T-cell (primary cell): ENCODE measurements around the gene KCNMB1. TPM values are rescaled to one million over a fixed set of nuclear protein-coding genes. Genes with fewer than 3 reads are reported as not detected.

Experiments used
- ATAC-seq, 4 experiments: fragments of 200-7000 bp in 3 of 4; fragments of 150-1000 bp in 1 of 4; cut with Tn5 transposase; replicated peaks in 1 of 4; 1 replicate in 3 of 4; 2 replicates in 1 of 4; pipeline ENCODE4 v1.10.0; 2021; ENCODE audit warnings: moderate library complexity in 3 of 4, mild to moderate bottlenecking in 2 of 4, moderate number of reproducible peaks in 1 of 4
- CTCF ChIA-PET, 2 donors: fragments of 300-600 bp; sonication (Branson Sonifier 250); formaldehyde crosslinking; loops; one replicate each; lab custom pipeline; 2022; ENCODE audit warnings: antibody characterized with exemption in 2 of 2; lab: Charles Lee
- POLR2A ChIA-PET, 2 donors: fragments of 300-600 bp; sonication (Branson Sonifier 250); formaldehyde crosslinking; loops; one replicate each; lab custom pipeline; 2022; ENCODE audit warnings: antibody characterized with exemption in 2 of 2; lab: Charles Lee
- DNase-seq, 35 experiments: peaks; one replicate each; pipeline versions ENCODE4 v3.0.0 to v3.0.0-alpha.2; 2013 to 2023
- H3K27ac ChIP-seq: one replicate; pipeline ENCODE4 v1.5.1; 2013; ENCODE audit warnings: low read length
- H3K27me3 ChIP-seq, 2 experiments: replicated peaks in 1 of 2; 1 replicate in 1 of 2; 2 replicates in 1 of 2; pipeline versions ENCODE4 v1.6.1 to v1.7.0; 2013; ENCODE audit warnings: low read length in 1 of 2, mixed read lengths in 1 of 2; ENCODE audit not compliant: control insufficient read depth in 2 of 2, insufficient read depth in 2 of 2; ENCODE audit errors: extremely low read depth in 1 of 2
- H3K36me3 ChIP-seq, 2 donors: 1 replicate in 1 of 2; 2 replicates in 1 of 2; pipeline versions ENCODE4 v1.6.1 to v1.7.0; 2013; ENCODE audit warnings: low read length in 1 of 2; ENCODE audit not compliant: control insufficient read depth in 2 of 2, insufficient read depth in 1 of 2; ENCODE audit errors: extremely low read depth in 1 of 2
- H3K4me1 ChIP-seq, 2 experiments: 1 replicate in 1 of 2; 2 replicates in 1 of 2; pipeline versions ENCODE4 v1.6.1 to v1.7.0; 2013; ENCODE audit warnings: low read length in 2 of 2, mixed read lengths in 1 of 2; ENCODE audit not compliant: insufficient read depth in 2 of 2, control insufficient read depth in 1 of 2; ENCODE audit errors: extremely low read depth in 1 of 2
- H3K4me3 ChIP-seq, 2 donors: 1 replicate in 1 of 2; 2 replicates in 1 of 2; pipeline versions ENCODE4 v1.5.1 to v1.7.0; 2013; ENCODE audit warnings: mild to moderate bottlenecking in 2 of 2, low read length in 1 of 2, moderate library complexity in 1 of 2; ENCODE audit not compliant: control insufficient read depth in 1 of 2; ENCODE audit errors: extremely low read depth in 1 of 2
- H3K9me3 ChIP-seq: 2 replicates; pipeline ENCODE4 v1.7.0; 2013
- H3K27ac Mint-ChIP-seq, 2 donors: one replicate each; pipeline ENCODE4 v1.8.0; 2020 to 2021; ENCODE audit warnings: mild to moderate bottlenecking in 2 of 2, mixed read lengths in 2 of 2
- H3K27me3 Mint-ChIP-seq, 2 donors: one replicate each; pipeline ENCODE4 v1.8.0; 2021 to 2022; ENCODE audit warnings: mixed read lengths in 2 of 2
- H3K36me3 Mint-ChIP-seq: one replicate; pipeline ENCODE4 v1.8.0; 2021; ENCODE audit warnings: mixed read lengths
- H3K4me1 Mint-ChIP-seq, 3 donors: one replicate each; pipeline ENCODE4 v1.8.0; 2020 to 2022; ENCODE audit warnings: mixed read lengths in 3 of 3, mild to moderate bottlenecking in 1 of 3
- H3K4me3 Mint-ChIP-seq, 3 donors: one replicate each; pipeline ENCODE4 v1.8.0; 2020 to 2022; ENCODE audit warnings: mild to moderate bottlenecking in 3 of 3, mixed read lengths in 3 of 3, moderate library complexity in 3 of 3
- H3K9me3 Mint-ChIP-seq, 3 donors: one replicate each; pipeline ENCODE4 v1.8.0; 2020 to 2022; ENCODE audit warnings: mixed read lengths in 3 of 3
- WGBS: methylation state at CpG from one replicate; pipeline ENCODE4 v1.1.5; 2013; ENCODE audit warnings: missing lambda C conversion rate; ENCODE audit not compliant: insufficient coverage; 5-methylcytosine and 5-hydroxymethylcytosine counted together
- total RNA-seq, 35 experiments: library from RNA in 6 of 35; stranded (reverse) in 6 of 35; fragments of 120-200 nt in 1 of 35; gene quantifications; one replicate each; pipeline versions ENCODE4 v1.2.1 to v1.2.4 and lab custom pipeline; 2013 to 2026

The KCNMB1 gene
- total RNA-seq, 5 donors from 2014 or later (not counting 1 experiment from before 2014, with no cell fraction given), result not detected

- Histone ChIP-seq H3K4me1 (peaks cover 13 to 18% of the 10 kb centered on the region in 2 experiments), H3K27ac (no peak overlapping the region), H3K4me3 (no peak overlapping the region), H3K9me3 (no peaks in the 10 kb centered on the region), H3K36me3 (no peaks in the 10 kb centered on the region), H3K27me3 (peaks cover 0 to 8% of the 10 kb centered on the region in 2 experiments)
- POLR2A ChIA-PET, result interaction anchor here in 1 of 2 donors (0.5 kb wide), 1 partner anchor 108 kb away, joined by 4 read pairs; no protein-coding TSS in a partner anchor
- Mint-ChIP-seq H3K4me1 (peaks cover 23 to 46% (median 27%) of the 10 kb centered on the region in 3 donors), H3K4me3 (no peak overlapping the region), H3K36me3 (no peaks in the 10 kb centered on the region), H3K27me3 (peaks cover 7 to 26% of the 10 kb centered on the region in 2 donors), H3K9me3 (no peaks in the 10 kb centered on the region), H3K27ac (no peak overlapping the region)
- WGBS, result 64% methylated on average over 2 of the region's 5 CpGs
- CTCF ChIA-PET, result no interaction called here
- ATAC-seq (no peak), DNase-seq (no peak)
These were observed 1.3 kb upstream of the KCNMB1 start for GRCh38 chr5:170390472-170390871.

GRCh38 chr5:170389550-170389892, 354 bp upstream of the KCNMB1 start:
- H3K4me1 Mint-ChIP-seq, result peaks cover 20 to 38% (median 23%) of the 10 kb centered on the region in 3 donors
- no peak for DNase-seq
- no peak overlapping the region for H3K4me3 Mint-ChIP-seq
- H3K27ac ChIP-seq, result no peak overlapping the region
- H3K36me3 Mint-ChIP-seq, result no peaks in the 10 kb centered on the region
- H3K27ac Mint-ChIP-seq, result no peak overlapping the region
- ATAC-seq, result no peak
- POLR2A ChIA-PET, result no interaction called here
- no peaks in the 10 kb centered on the region for H3K9me3 Mint-ChIP-seq
- H3K4me3 ChIP-seq, result no peak overlapping the region
- peaks cover 4 to 24% of the 10 kb centered on the region in 2 donors for H3K27me3 Mint-ChIP-seq
- 66% methylated on average over 3 of the region's 4 CpGs for WGBS
- H3K36me3 ChIP-seq, result no peaks in the 10 kb centered on the region
- peaks cover 0 to 8% of the 10 kb centered on the region in 2 experiments for H3K27me3 ChIP-seq
- CTCF ChIA-PET, result interaction anchor here in 1 of 2 donors (1.0 kb wide), 1 partner anchor 51 kb away, joined by 3 read pairs; no protein-coding TSS in a partner anchor
- no peaks in the 10 kb centered on the region for H3K9me3 ChIP-seq
- peaks cover 10 to 18% of the 10 kb centered on the region in 2 experiments for H3K4me1 ChIP-seq

GRCh38 chr5:170387775-170388639, 1.2 kb downstream of the KCNMB1 start:
- ATAC-seq (no peak), DNase-seq (no peak)
- ChIA-PET POLR2A (interaction anchor here in 1 of 2 donors (0.6 kb wide), 1 partner anchor 126 kb away, joined by 3 read pairs; no protein-coding TSS in a partner anchor), CTCF (interaction anchor here in 1 of 2 donors (1.5 kb wide), 1 partner anchor 48 kb away, joined by 3 read pairs; no protein-coding TSS in a partner anchor)
- H3K27me3 ChIP-seq, result peaks cover 0 to 16% of the 10 kb centered on the region in 2 experiments
- H3K27me3 Mint-ChIP-seq, result peaks cover 4 to 24% of the 10 kb centered on the region in 2 donors
- no peaks in the 10 kb centered on the region for H3K9me3 Mint-ChIP-seq
- H3K27ac ChIP-seq, result no peak overlapping the region
- H3K36me3 ChIP-seq, result no peaks in the 10 kb centered on the region
- H3K9me3 ChIP-seq, result no peaks in the 10 kb centered on the region
- H3K4me3 Mint-ChIP-seq, result no peak overlapping the region
- WGBS, result 50% methylated on average over 1 of the region's 6 CpGs
- H3K36me3 Mint-ChIP-seq, result no peaks in the 10 kb centered on the region
- H3K4me3 ChIP-seq, result no peak overlapping the region
- peaks cover 2 to 8% of the 10 kb centered on the region in 2 experiments for H3K4me1 ChIP-seq
- H3K4me1 Mint-ChIP-seq, result peaks cover 8 to 23% (median 8%) of the 10 kb centered on the region in 3 donors
- no peak overlapping the region for H3K27ac Mint-ChIP-seq

GRCh38 chr5:170386743-170387395, 2.3 kb downstream of the KCNMB1 start:
- peaks cover 4 to 24% of the 10 kb centered on the region in 2 donors for H3K27me3 Mint-ChIP-seq
- no peaks in the 10 kb centered on the region for H3K36me3 Mint-ChIP-seq
- no peaks in the 10 kb centered on the region for H3K9me3 Mint-ChIP-seq
- Histone ChIP-seq H3K36me3 (no peaks in the 10 kb centered on the region), H3K4me3 (no peak overlapping the region), H3K27me3 (peaks cover 0 to 16% of the 10 kb centered on the region in 2 experiments), H3K27ac (no peak overlapping the region), H3K4me1 (peaks cover 2 to 6% of the 10 kb centered on the region in 2 experiments), H3K9me3 (no peaks in the 10 kb centered on the region)
- H3K27ac Mint-ChIP-seq, result no peak overlapping the region
- POLR2A ChIA-PET, result no interaction called here
- H3K4me1 Mint-ChIP-seq, result peaks cover 4 to 16% (median 6%) of the 10 kb centered on the region in 3 donors
- no peak overlapping the region for H3K4me3 Mint-ChIP-seq
- 85% methylated on average over 2 of the region's 8 CpGs for WGBS
- CTCF ChIA-PET, result no interaction called here
- DNase-seq, result no peak
- no peak for ATAC-seq

GRCh38 chr5:170383227-170383626, 5.9 kb downstream of the KCNMB1 start:
- Mint-ChIP-seq H3K36me3 (no peaks in the 10 kb centered on the region), H3K27ac (no peak overlapping the region), H3K27me3 (peaks cover 6 to 16% of the 10 kb centered on the region in 2 donors), H3K4me3 (no peak overlapping the region), H3K9me3 (no peaks in the 10 kb centered on the region), H3K4me1 (peaks cover 0 to 3% (median 0%) of the 10 kb centered on the region in 3 donors)
- H3K27me3 ChIP-seq, result peaks cover 0 to 27% of the 10 kb centered on the region in 2 experiments
- DNase-seq, result no peak
- H3K36me3 ChIP-seq, result no peaks in the 10 kb centered on the region
- no peaks in the 10 kb centered on the region for H3K9me3 ChIP-seq
- H3K4me1 ChIP-seq, result no peaks in the 10 kb centered on the region
- no peak for ATAC-seq
- H3K27ac ChIP-seq, result no peak overlapping the region
- WGBS, result 50% methylated on average over 1 of the region's 5 CpGs
- POLR2A ChIA-PET, result no interaction called here
- CTCF ChIA-PET, result interaction anchor here in 1 of 2 donors (0.7 kb wide), 1 partner anchor 40 kb away, joined by 10 read pairs; no protein-coding TSS in a partner anchor
- H3K4me3 ChIP-seq, result no peak overlapping the region

- no peak overlapping the region for H3K27ac ChIP-seq
- ATAC-seq (no peak), DNase-seq (no peak)
- Mint-ChIP-seq H3K36me3 (no peaks in the 10 kb centered on the region), H3K9me3 (no peaks in the 10 kb centered on the region), H3K27me3 (peaks cover 6 to 13% of the 10 kb centered on the region in 2 donors), H3K27ac (no peak overlapping the region), H3K4me1 (no peaks in the 10 kb centered on the region), H3K4me3 (no peak overlapping the region)
- POLR2A ChIA-PET, result no interaction called here
- CTCF ChIA-PET, result interaction anchor here in 1 of 2 donors (0.7 kb wide), 1 partner anchor 40 kb away, joined by 10 read pairs; no protein-coding TSS in a partner anchor
- H3K4me1 ChIP-seq, result no peaks in the 10 kb centered on the region
- no peaks in the 10 kb centered on the region for H3K9me3 ChIP-seq
- WGBS, result 75% methylated on average over 1 of the region's 2 CpGs
- peaks cover 0 to 26% of the 10 kb centered on the region in 2 experiments for H3K27me3 ChIP-seq
- H3K36me3 ChIP-seq, result no peaks in the 10 kb centered on the region
- no peak overlapping the region for H3K4me3 ChIP-seq
These were observed 6.4 kb downstream of the KCNMB1 start for GRCh38 chr5:170382790-170383189.
